ENCODE measurements around the gene SLC39A1. TPM values are rescaled to one million over a fixed set of nuclear protein-coding genes. Genes with fewer than 3 reads are reported as not detected.
"Not testable (repeated sequence)": the region's sequence is repeated elsewhere in the genome, so short reads cannot be mapped to it uniquely, and the experiment has no call there.

SLC39A1 gene
- 10 to 100 TPM; 35.7 to 36.5 TPM for total RNA-seq

- peak; percentile 96 for DNase-seq
- peaks cover 68% of the 10 kb centered on the region for H3K4me1 Mint-ChIP-seq (ENCODE audit: low read depth)
- peak within 1 kb of the TSS; percentile 76 for H3K27ac Mint-ChIP-seq
- CTCF ChIA-PET = interaction anchor here (1.3 to 7.4 kb wide), 5 partner anchors 14 to 166 kb away, joined by 4 to 109 read pairs (median 12); partner anchors contain the start of genes DENND4B, GATAD2B, JTB and RAB13
- ATAC-seq = peak; percentile 66
- peaks cover 18% of the 10 kb centered on the region for H3K36me3 Mint-ChIP-seq (ENCODE audit: low read depth)
- POLR2A ChIA-PET = interaction anchor here (0.6 to 2.8 kb wide), 13 partner anchors 9 to 329 kb away, joined by 3 to 23 read pairs (median 4); partner anchors contain the start of genes DENND4B, GATAD2B and JTB
- H3K4me3 Mint-ChIP-seq = peak within 1 kb of the TSS; percentile 75
- H3K27me3 Mint-ChIP-seq (ENCODE audit: low read depth) = no peaks in the 10 kb centered on the region
- no peaks in the 10 kb centered on the region for H3K9me3 Mint-ChIP-seq (ENCODE audit: insufficient read depth)
Observed at GRCh38 chr1:153963030-153963849, at the start of gene SLC39A1. SLC39A1 (minus strand) TSS chr1:153963537; CDS start chr1:153962715, 822 bp downstream.

GRCh38 chr1:154012543-154012942 is 49.2 kb upstream of the SLC39A1 start:
- H3K4me1 Mint-ChIP-seq (ENCODE audit: low read depth); H3K27ac Mint-ChIP-seq; H3K9me3 Mint-ChIP-seq (ENCODE audit: insufficient read depth); H3K27me3 Mint-ChIP-seq (ENCODE audit: low read depth); POLR2A ChIA-PET; CTCF ChIA-PET; H3K36me3 Mint-ChIP-seq (ENCODE audit: low read depth); ATAC-seq; DNase-seq; H3K4me3 Mint-ChIP-seq: not testable (repeated sequence)

- Mint-ChIP-seq H3K4me1 (ENCODE audit: low read depth) (no peaks in the 10 kb centered on the region), H3K27me3 (ENCODE audit: low read depth) (no peaks in the 10 kb centered on the region), H3K36me3 (ENCODE audit: low read depth) (no peaks in the 10 kb centered on the region), H3K4me3 (no peak overlapping the region), H3K27ac (no peak overlapping the region), H3K9me3 (ENCODE audit: insufficient read depth) (no peaks in the 10 kb centered on the region)
- ChIA-PET POLR2A (no interaction called here), CTCF (no interaction called here)
- no peak for ATAC-seq
- DNase-seq = no peak
Observed at GRCh38 chr1:154012129-154012528, 48.8 kb upstream of the SLC39A1 start.

GRCh38 chr1:154006136-154006535 is 42.8 kb upstream of the SLC39A1 start:
- DNase-seq (no peak), ATAC-seq (no peak)
- H3K27ac Mint-ChIP-seq = no peak overlapping the region
- no peaks in the 10 kb centered on the region for H3K4me1 Mint-ChIP-seq (ENCODE audit: low read depth)
- H3K4me3 Mint-ChIP-seq = no peak overlapping the region
- ChIA-PET CTCF (no interaction called here), POLR2A (no interaction called here)
- no peaks in the 10 kb centered on the region for H3K36me3 Mint-ChIP-seq (ENCODE audit: low read depth)
- H3K27me3 Mint-ChIP-seq (ENCODE audit: low read depth) = no peaks in the 10 kb centered on the region
- H3K9me3 Mint-ChIP-seq (ENCODE audit: insufficient read depth) = no peaks in the 10 kb centered on the region

- Mint-ChIP-seq H3K27ac (no peak overlapping the region), H3K36me3 (ENCODE audit: low read depth) (peaks cover 6% of the 10 kb centered on the region), H3K4me1 (ENCODE audit: low read depth) (peaks cover 4% of the 10 kb centered on the region), H3K4me3 (no peak overlapping the region), H3K27me3 (ENCODE audit: low read depth) (no peaks in the 10 kb centered on the region), H3K9me3 (ENCODE audit: insufficient read depth) (no peaks in the 10 kb centered on the region)
- CTCF ChIA-PET = no interaction called here
- POLR2A ChIA-PET = interaction anchor here (1.6 to 3.7 kb wide), 2 partner anchors 9 to 34 kb away, joined by 3 to 22 read pairs; partner anchors contain the start of gene RPS27
- ATAC-seq (no peak), DNase-seq (no peak)
Observed at GRCh38 chr1:154000420-154000819, 37.1 kb upstream of the SLC39A1 start.

- Mint-ChIP-seq H3K4me1 (ENCODE audit: low read depth) (peaks cover 18% of the 10 kb centered on the region), H3K36me3 (ENCODE audit: low read depth) (peaks cover 31% of the 10 kb centered on the region)
- DNase-seq; POLR2A ChIA-PET; CTCF ChIA-PET; H3K4me3 Mint-ChIP-seq; H3K9me3 Mint-ChIP-seq (ENCODE audit: insufficient read depth); ATAC-seq; H3K27ac Mint-ChIP-seq; H3K27me3 Mint-ChIP-seq (ENCODE audit: low read depth): not testable (repeated sequence)
Observed at GRCh38 chr1:153996882-153997281, 33.5 kb upstream of the SLC39A1 start.

- Mint-ChIP-seq H3K36me3 (ENCODE audit: low read depth) (peaks cover 43% of the 10 kb centered on the region), H3K4me1 (ENCODE audit: low read depth) (peaks cover 26% of the 10 kb centered on the region), H3K27me3 (ENCODE audit: low read depth) (no peaks in the 10 kb centered on the region), H3K4me3 (no peak overlapping the region), H3K27ac (no peak overlapping the region), H3K9me3 (ENCODE audit: insufficient read depth) (no peaks in the 10 kb centered on the region)
- CTCF ChIA-PET = interaction anchor here (1.2 kb wide), 1 partner anchor 10 kb away, joined by 5 read pairs; the partner anchor contains the start of gene RAB13
- POLR2A ChIA-PET = interaction anchor here (1.3 kb wide), 1 partner anchor 159 kb away, joined by 3 read pairs; the partner anchor contains the start of gene NUP210L
- no peak for DNase-seq
- ATAC-seq = no peak
Observed at GRCh38 chr1:153995640-153996039, 32.3 kb upstream of the SLC39A1 start.

- Mint-ChIP-seq H3K36me3 (ENCODE audit: low read depth) (peaks cover 44% of the 10 kb centered on the region), H3K4me1 (ENCODE audit: low read depth) (peaks cover 28% of the 10 kb centered on the region), H3K27ac (no peak overlapping the region), H3K9me3 (ENCODE audit: insufficient read depth) (no peaks in the 10 kb centered on the region), H3K4me3 (no peak overlapping the region), H3K27me3 (ENCODE audit: low read depth) (no peaks in the 10 kb centered on the region)
- CTCF ChIA-PET = interaction anchor here (1.2 kb wide), 1 partner anchor 9 kb away, joined by 5 read pairs; the partner anchor contains the start of gene RAB13
- DNase-seq (no peak), ATAC-seq (no peak)
- POLR2A ChIA-PET = interaction anchor here (0.6 to 1.4 kb wide), 3 partner anchors 18 to 278 kb away, joined by 3 to 5 read pairs (median 3); partner anchors contain the start of genes JTB and NUP210L
Observed at GRCh38 chr1:153995202-153995601, 31.9 kb upstream of the SLC39A1 start.

GRCh38 chr1:153991806-153992205 is 28.5 kb upstream of the SLC39A1 start:
- ChIA-PET POLR2A (interaction anchor here (1.4 to 2.8 kb wide), 8 partner anchors 8 to 264 kb away, joined by 4 to 49 read pairs (median 14); partner anchors contain the start of genes CRTC2, DENND4B, INTS3 and JTB), CTCF (interaction anchor here (1.3 to 2.7 kb wide), 2 partner anchors 11 to 194 kb away, joined by 5 to 10 read pairs; no protein-coding TSS in a partner anchor)
- Mint-ChIP-seq H3K9me3 (ENCODE audit: insufficient read depth) (no peaks in the 10 kb centered on the region), H3K4me1 (ENCODE audit: low read depth) (peaks cover 39% of the 10 kb centered on the region), H3K36me3 (ENCODE audit: low read depth) (peaks cover 44% of the 10 kb centered on the region), H3K4me3 (peak overlapping the region; percentile 93), H3K27ac (peak overlapping the region; percentile 98), H3K27me3 (ENCODE audit: low read depth) (no peaks in the 10 kb centered on the region)
- ATAC-seq (no peak), DNase-seq (no peak)

- peak overlapping the region; percentile 98 for H3K27ac Mint-ChIP-seq
- no peaks in the 10 kb centered on the region for H3K27me3 Mint-ChIP-seq (ENCODE audit: low read depth)
- H3K36me3 Mint-ChIP-seq (ENCODE audit: low read depth) = peaks cover 44% of the 10 kb centered on the region
- ATAC-seq (no peak), DNase-seq (no peak)
- peaks cover 44% of the 10 kb centered on the region for H3K4me1 Mint-ChIP-seq (ENCODE audit: low read depth)
- ChIA-PET POLR2A (interaction anchor here (0.9 to 2.8 kb wide), 23 partner anchors 9 to 480 kb away, joined by 3 to 49 read pairs (median 6); partner anchors contain the start of genes CREB3L4, CRTC2, DENND4B and ILF2), CTCF (interaction anchor here (1.2 to 2.7 kb wide), 6 partner anchors 8 to 194 kb away, joined by 3 to 10 read pairs (median 4); partner anchors contain the start of genes CREB3L4 and JTB)
- H3K4me3 Mint-ChIP-seq = peak overlapping the region; percentile 93
- H3K9me3 Mint-ChIP-seq (ENCODE audit: insufficient read depth) = no peaks in the 10 kb centered on the region
Observed at GRCh38 chr1:153991151-153991630, 27.9 kb upstream of the SLC39A1 start.

- Mint-ChIP-seq H3K27ac (peak within 1 kb of the TSS; percentile 98), H3K36me3 (ENCODE audit: low read depth) (peaks cover 40% of the 10 kb centered on the region), H3K9me3 (ENCODE audit: insufficient read depth) (no peaks in the 10 kb centered on the region), H3K4me1 (ENCODE audit: low read depth) (peaks cover 47% of the 10 kb centered on the region), H3K4me3 (peak within 1 kb of the TSS; percentile 93), H3K27me3 (ENCODE audit: low read depth) (no peaks in the 10 kb centered on the region)
- ChIA-PET POLR2A (interaction anchor here (0.6 to 2.8 kb wide), 54 partner anchors 9 to 479 kb away, joined by 3 to 49 read pairs (median 4); partner anchors contain the start of genes CHTOP, CREB3L4, CRTC2 and DENND4B), CTCF (interaction anchor here (1.0 to 2.7 kb wide), 6 partner anchors 9 to 193 kb away, joined by 3 to 10 read pairs (median 4); partner anchors contain the start of genes CREB3L4 and JTB)
- peak; percentile 94 for DNase-seq
- ATAC-seq = peak; percentile 79
Observed at GRCh38 chr1:153990468-153991150, 27.3 kb upstream of the SLC39A1 start, which contains the start of gene RPS27. RPS27 (plus strand) TSS chr1:153990762; CDS start chr1:153990797, 35 bp downstream.

Measured in activated CD8-positive, alpha-beta T cell treated with anti-CD3 and anti-CD28 coated beads, Interleukin-2, amount 10 ng/mL, durations not matched to agents 7 days and 5 days (primary cell).